Endodermal cell (in vitro differentiated cells): Measurements from ENCODE around the gene LTB. TPM values are rescaled to one million over a fixed set of nuclear protein-coding genes. Genes with fewer than 3 reads are reported as not detected.

Source experiments
- DNase-seq: peaks from one replicate; pipeline ENCODE4 v3.0.0-alpha.2; 2017
- H3K27ac ChIP-seq: 2 replicates; pipeline ENCODE4 v1.5.1; 2013; ENCODE audit warnings: mild to moderate bottlenecking, low read depth, low read length, moderate library complexity
- H3K27me3 ChIP-seq: 2 replicates; pipeline ENCODE4 v1.6.1; 2013; ENCODE audit warnings: mild to moderate bottlenecking, low read length, moderate library complexity; ENCODE audit not compliant: insufficient read depth, control insufficient read depth, poor library complexity, severe bottlenecking
- H3K36me3 ChIP-seq: 2 replicates; pipeline ENCODE4 v1.7.0; 2013; ENCODE audit warnings: mild to moderate bottlenecking, low read length, moderate library complexity; ENCODE audit not compliant: control insufficient read depth, insufficient read depth
- H3K4me1 ChIP-seq: one replicate; pipeline ENCODE4 v1.7.0; 2013; ENCODE audit warnings: low read length; ENCODE audit not compliant: control insufficient read depth, insufficient read depth
- H3K4me3 ChIP-seq: 2 replicates; pipeline ENCODE4 v1.5.1; 2013; ENCODE audit warnings: mild to moderate bottlenecking, low read length, moderate library complexity
- H3K9ac ChIP-seq: 2 replicates; pipeline ENCODE4 v1.6.1; 2013; ENCODE audit warnings: mild to moderate bottlenecking, low read length, moderate library complexity; ENCODE audit not compliant: poor library complexity, severe bottlenecking; ENCODE audit errors: extremely low read depth
- H3K9me3 ChIP-seq: 2 replicates; pipeline ENCODE4 v1.6.1; 2013; ENCODE audit warnings: mild to moderate bottlenecking, low read length, moderate library complexity; ENCODE audit not compliant: control insufficient read depth
- H3K27ac Mint-ChIP-seq: 2 replicates; pipeline ENCODE4 v1.8.0; 2020; ENCODE audit warnings: mixed read lengths
- H3K27me3 Mint-ChIP-seq: 2 replicates; pipeline ENCODE4 v1.8.0; 2021; ENCODE audit warnings: mild to moderate bottlenecking, mixed read lengths; ENCODE audit not compliant: insufficient read depth
- H3K36me3 Mint-ChIP-seq: 2 replicates; pipeline ENCODE4 v1.8.0; 2020; ENCODE audit warnings: low read depth, mixed read lengths
- H3K4me1 Mint-ChIP-seq: 2 replicates; pipeline ENCODE4 v1.8.0; 2020; ENCODE audit warnings: mixed read lengths
- H3K4me3 Mint-ChIP-seq: 2 replicates; pipeline ENCODE4 v1.8.0; 2020; ENCODE audit warnings: mild to moderate bottlenecking, moderate library complexity, mixed read lengths
- H3K9me3 Mint-ChIP-seq: 2 replicates; pipeline ENCODE4 v1.8.0; 2020; ENCODE audit warnings: mild to moderate bottlenecking, mixed read lengths
- CTCF ChIP-seq: fragments of 200-600 bp; sonication (generic); conservative IDR thresholded peaks from 2 replicates; pipeline ENCODE4 v1.5.0; 2021; ENCODE audit warnings: antibody characterized with exemption, mild to moderate bottlenecking
- WGBS, 2 experiments: methylation state at CpG; one replicate each; pipeline versions ENCODE4 v1.1.5 to v1.1.7; 2013; ENCODE audit warnings: missing lambda C conversion rate in 2 of 2, mixed read lengths in 1 of 2; ENCODE audit not compliant: insufficient coverage in 1 of 2, insufficient read length in 1 of 2; 5-methylcytosine and 5-hydroxymethylcytosine counted together
- total RNA-seq, 2 donors: library from RNA; stranded (reverse); fragmentation: NEBNext Ultra II Directional in 1 of 2; extraction: Animal tissue kit (Norgen Biotek cat#: 25700) in 1 of 2; gene quantifications; 2 replicates in 1 of 2; 3 replicates in 1 of 2; pipeline ENCODE4 v1.2.1, GENCODE V29; 2021

The LTB gene
- total RNA-seq, 2 donors from 2014 or later, result 1.3 TPM; not detected in 1

GRCh38 chr6:31534011-31534410, 48.2 kb downstream of the LTB start:
- Mint-ChIP-seq H3K4me1 (peaks cover 33% of the 10 kb centered on the region), H3K9me3 (no peaks in the 10 kb centered on the region), H3K27me3 (no peaks in the 10 kb centered on the region), H3K4me3 (no peak overlapping the region), H3K27ac (peak overlapping the region; percentile 58), H3K36me3 (peaks cover 85% of the 10 kb centered on the region)
- H3K9me3 ChIP-seq, result no peaks in the 10 kb centered on the region
- H3K9ac ChIP-seq, result no peak overlapping the region
- no peaks in the 10 kb centered on the region for H3K27me3 ChIP-seq
- peaks cover 93% of the 10 kb centered on the region for H3K36me3 ChIP-seq
- no peak overlapping the region for H3K27ac ChIP-seq
- WGBS, 2 experiments, result 96 to 97% methylated on average over 5 to 6 of the region's 6 CpGs
- no peak for TF ChIP-seq CTCF
- no peak for DNase-seq
- H3K4me1 ChIP-seq, result no peaks in the 10 kb centered on the region
- H3K4me3 ChIP-seq, result no peak overlapping the region

- H3K4me1 ChIP-seq, result no peaks in the 10 kb centered on the region
- no peaks in the 10 kb centered on the region for H3K27me3 ChIP-seq
- H3K4me3 ChIP-seq, result no peak overlapping the region
- H3K9me3 ChIP-seq, result no peaks in the 10 kb centered on the region
- no peak for TF ChIP-seq CTCF
- Mint-ChIP-seq H3K27ac (no peak overlapping the region), H3K4me1 (peaks cover 28% of the 10 kb centered on the region), H3K9me3 (no peaks in the 10 kb centered on the region), H3K4me3 (no peak overlapping the region), H3K27me3 (no peaks in the 10 kb centered on the region), H3K36me3 (peaks cover 79% of the 10 kb centered on the region)
- no peak overlapping the region for H3K9ac ChIP-seq
- 93 to 100% methylated on average over 1 of the region's 1 CpG for WGBS, 2 experiments
- no peak overlapping the region for H3K27ac ChIP-seq
- H3K36me3 ChIP-seq, result peaks cover 88% of the 10 kb centered on the region
- no peak for DNase-seq
Observed at GRCh38 chr6:31533455-31533841, 48.8 kb downstream of the LTB start.

- peaks cover 75% of the 10 kb centered on the region for H3K36me3 Mint-ChIP-seq
- H3K9me3 Mint-ChIP-seq, result no peaks in the 10 kb centered on the region
- H3K27ac Mint-ChIP-seq, result no peak overlapping the region
Observed at GRCh38 chr6:31532644-31533454, 49.4 kb downstream of the LTB start.

More at GRCh38 chr6:31532644-31533454, 49.4 kb downstream of the LTB start:
- Mint-ChIP-seq H3K4me1 (peaks cover 24% of the 10 kb centered on the region), H3K27me3 (no peaks in the 10 kb centered on the region), H3K4me3 (no peak overlapping the region)
- no peak for TF ChIP-seq CTCF
- Histone ChIP-seq H3K27me3 (no peaks in the 10 kb centered on the region), H3K4me1 (no peaks in the 10 kb centered on the region), H3K4me3 (no peak overlapping the region), H3K9me3 (no peaks in the 10 kb centered on the region), H3K27ac (no peak overlapping the region), H3K9ac (no peak overlapping the region), H3K36me3 (peaks cover 82% of the 10 kb centered on the region)
- 90 to 95% methylated on average over 3 to 7 of the region's 9 CpGs for WGBS, 2 experiments
- no peak for DNase-seq
